GM12878 (cell line): ENCODE data around the gene UNC119B. TPM values are rescaled to one million over a fixed set of nuclear protein-coding genes. Genes with fewer than 3 reads are reported as not detected.

Experiments used
- ATAC-seq: fragments of 200-7000 bp; cut with Tn5 transposase; 3 replicates; pipeline ENCODE4 v1.9.1; 2020; ENCODE audit warnings: mild to moderate bottlenecking, moderate library complexity
- BruUV-seq: library from RNA; stranded (reverse); fragments of 400-500 nt; replicated peaks from 2 replicates; lab custom pipeline; 2021; lab: Mats Ljungman, UMichigan
- CTCF ChIA-PET: fragments of 300-600 bp; sonication (Branson Sonifier 250); formaldehyde crosslinking; extraction: SDS; loops from one replicate; lab custom pipeline; 2021; ENCODE audit warnings: inconsistent platforms; lab: Yijun Ruan, JAX
- POLR2A ChIA-PET: fragments of 350-600 bp; formaldehyde crosslinking; extraction: SDS; loops from one replicate; lab custom pipeline; 2021; ENCODE audit warnings: inconsistent platforms; lab: Charles Lee
- RAD21 ChIA-PET: fragments of 300-600 bp; sonication (Branson Sonifier 250); formaldehyde crosslinking; loops from one replicate; lab custom pipeline; 2023; ENCODE audit warnings: antibody characterized with exemption; ENCODE audit not compliant: unreplicated experiment; lab: Charles Lee
- SMC1A ChIA-PET: fragments of 300-600 bp; sonication (Branson Sonifier 250); formaldehyde crosslinking; loops from one replicate; lab custom pipeline; 2023; ENCODE audit not compliant: unreplicated experiment, uncharacterized antibody; lab: Charles Lee
- DNase-seq: peaks from one replicate; pipeline ENCODE4 v3.0.0-alpha.2; 2011; ENCODE audit warnings: low read depth, low spot score
- FAIRE-seq: peaks from 3 replicates; lab custom pipeline; 2011; peaks lifted over from hg19 to GRCh38; lab: Jason Lieb, UNC
- H2AFZ ChIP-seq: 2 replicates; pipeline ENCODE4 v1.6.0; 2011; ENCODE audit warnings: low read depth, low read length, control low read depth; ENCODE audit not compliant: control insufficient read depth
- H3K27ac ChIP-seq: 2 replicates; pipeline ENCODE4 v1.5.1; 2011; ENCODE audit warnings: control low read depth; ENCODE audit not compliant: control insufficient read depth, insufficient read depth
- H3K27me3 ChIP-seq, 2 experiments: replicated peaks in 1 of 2; 2 replicates each; pipeline versions ENCODE4 v1.6.0 to v1.6.1; 2011; ENCODE audit warnings: low read length in 1 of 2; ENCODE audit not compliant: control insufficient read depth in 2 of 2, insufficient read depth in 2 of 2
- H3K36me3 ChIP-seq, 2 experiments: 2 replicates each; pipeline ENCODE4 v1.5.1; 2011; ENCODE audit warnings: low read length in 1 of 2; ENCODE audit not compliant: control insufficient read depth in 2 of 2, insufficient read depth in 2 of 2
- H3K4me1 ChIP-seq: 2 replicates; pipeline ENCODE4 v1.6.1; 2011; ENCODE audit warnings: mild to moderate bottlenecking, low read length, moderate library complexity, mixed read lengths; ENCODE audit not compliant: control insufficient read depth, insufficient read depth
- H3K4me2 ChIP-seq: 2 replicates; pipeline ENCODE4 v1.6.0; 2011; ENCODE audit warnings: control low read depth; ENCODE audit not compliant: control insufficient read depth, insufficient read depth
- H3K4me3 ChIP-seq: fragments of 200-600 bp; sonication (generic); 2 replicates; pipeline ENCODE4 v1.5.1; 2016
- H3K79me2 ChIP-seq: 2 replicates; pipeline ENCODE4 v1.6.0; 2011; ENCODE audit warnings: low read length; ENCODE audit not compliant: control insufficient read depth, insufficient read depth
- H3K9ac ChIP-seq: 2 replicates; pipeline ENCODE4 v1.8.0; 2011; ENCODE audit warnings: low read length, control low read depth, mixed read lengths; ENCODE audit not compliant: control insufficient read depth, insufficient read depth
- H3K9me3 ChIP-seq: replicated peaks from 3 replicates; pipeline ENCODE4 v1.5.1; 2011; ENCODE audit warnings: mild to moderate bottlenecking, low read length; ENCODE audit not compliant: control insufficient read depth, insufficient read depth
- H4K20me1 ChIP-seq: 2 replicates; pipeline ENCODE4 v1.6.0; 2011; ENCODE audit not compliant: control insufficient read depth, insufficient read depth
- BMI1 ChIP-seq: fragments of 450-650 bp; IDR thresholded peaks from 2 replicates; pipeline ENCODE4 v1.6.1; 2016; ENCODE audit warnings: mild to moderate bottlenecking, moderate library complexity, borderline replicate concordance
- CHD2 ChIP-seq: IDR thresholded peaks from 2 replicates; pipeline ENCODE4 v1.6.1; 2011; ENCODE audit warnings: low read depth, low read length, improper control_type of control experiment, borderline replicate concordance
- EGR1 ChIP-seq, 2 experiments: IDR thresholded peaks; 1 replicate in 1 of 2; 2 replicates in 1 of 2; pipeline ENCODE4 v1.6.1; 2011 to 2012; ENCODE audit warnings: low read depth in 2 of 2, low read length in 2 of 2, borderline replicate concordance in 1 of 2, mild to moderate bottlenecking in 1 of 2, moderate library complexity in 1 of 2
- FOXM1 ChIP-seq: IDR thresholded peaks from 2 replicates; pipeline ENCODE4 v1.6.1; 2012; ENCODE audit warnings: low read depth, mild to moderate bottlenecking, inconsistent platforms, low read length, moderate library complexity
- IKZF1 ChIP-seq: fragments of 450-650 bp; conservative IDR thresholded peaks from 2 replicates; pipeline ENCODE4 v1.6.1; 2017; ENCODE audit warnings: antibody characterized with exemption, mild to moderate bottlenecking
- IKZF2 ChIP-seq, 2 experiments: fragments of 450-650 bp; IDR thresholded peaks; 2 replicates each; pipeline ENCODE4 v1.6.1; 2017; ENCODE audit warnings: mild to moderate bottlenecking in 2 of 2, moderate library complexity in 2 of 2
- MYB ChIP-seq: fragments of 150-350 bp; IDR thresholded peaks from 2 replicates; pipeline ENCODE4 v1.6.1; 2014; ENCODE audit warnings: mild to moderate bottlenecking, low read depth, low read length, borderline replicate concordance
- NBN ChIP-seq: fragments of 450-650 bp; IDR thresholded peaks from 2 replicates; pipeline ENCODE4 v1.6.1; 2016
- NFXL1 ChIP-seq: fragments of 450-650 bp; IDR thresholded peaks from 2 replicates; pipeline ENCODE4 v1.6.1; 2017; ENCODE audit warnings: antibody characterized with exemption, mild to moderate bottlenecking, borderline replicate concordance
- PAX8 ChIP-seq: fragments of 450-650 bp; IDR thresholded peaks from 2 replicates; pipeline ENCODE4 v1.6.1; 2017; ENCODE audit warnings: mild to moderate bottlenecking, moderate library complexity
- PML ChIP-seq: IDR thresholded peaks from 2 replicates; pipeline ENCODE4 v1.6.1; 2012; ENCODE audit warnings: low read length, inconsistent platforms
- YY1 ChIP-seq: IDR thresholded peaks from 2 replicates; pipeline ENCODE4 v1.6.1; 2011; ENCODE audit warnings: low read depth, mild to moderate bottlenecking, low read length
- WGBS: methylation state at CpG from one replicate; pipeline ENCODE4 v1.1.6; 2016; ENCODE audit warnings: low lambda C conversion rate; ENCODE audit not compliant: insufficient replicate concordance, insufficient coverage; ENCODE audit errors: missing lambda C conversion rate; 5-methylcytosine and 5-hydroxymethylcytosine counted together
- in situ Hi-C: fragments of 300-500 bp; cut with MboI; formaldehyde crosslinking; loops from 9 replicates; pipeline ENCODE4 v1.14.3; 2018; ENCODE audit warnings: mixed read lengths
- intact Hi-C: fragments of 100-400 bp; cut with micrococcal nuclease; formaldehyde crosslinking; loops from one replicate; pipeline ENCODE4 v1.14.2; 2022; ENCODE audit not compliant: unreplicated experiment
- polyA plus RNA-seq, 11 experiments: library from polyadenylated mRNA; depleted of rRNA in 4 of 11; unstranded in 6 of 11; stranded (reverse) in 5 of 11; fragments of >200 nt; fragmentation: Nextera tagmentation in 4 of 11; fragmentation: Illumina TruSeq in 1 of 11; extraction: Ambion mirVana in 4 of 11; extraction: Trizol in 1 of 11; gene quantifications; 1 replicate in 1 of 11; 2 replicates in 10 of 11; pipeline versions ENCODE4 v1.2.1 to v1.2.3, GENCODE V29; 2011 to 2016; ENCODE audit warnings: inconsistent platforms in 2 of 11, missing spikeins in 2 of 11, low read depth in 1 of 11
- total RNA-seq, 4 experiments: library from RNA; depleted of rRNA in 3 of 4; stranded (reverse); fragments of >200 nt in 3 of 4; fragmentation: Illumina TruSeq in 1 of 4; extraction: Trizol in 1 of 4; gene quantifications; 2 replicates each; pipeline versions ENCODE4 v1.2.1 to v1.2.3, GENCODE V29; 2013 to 2021
- TF ChIP-seq, protein P1 (sequence below): fragments of 150-350 bp; IDR thresholded peaks from 2 replicates; pipeline ENCODE4 v1.6.1; 2014; ENCODE audit warnings: mild to moderate bottlenecking, low read depth, low read length
- TF ChIP-seq, protein P2 (sequence below): fragments of 450-650 bp; IDR thresholded peaks from 2 replicates; pipeline ENCODE4 v1.6.1; 2017; ENCODE audit warnings: antibody characterized with exemption, mild to moderate bottlenecking, moderate library complexity
- TF ChIP-seq, protein P3 (sequence below): IDR thresholded peaks from 2 replicates; pipeline ENCODE4 v1.6.1; 2012; ENCODE audit warnings: low read length, inconsistent platforms

UNC119B gene
- total and polyA plus RNA-seq, 10 of the 15 experiments (the other 5 are each of a cell fraction or from before 2014, with no cell fraction given), result 4.3 to 31.5 (median 10.5) TPM

DNA sequence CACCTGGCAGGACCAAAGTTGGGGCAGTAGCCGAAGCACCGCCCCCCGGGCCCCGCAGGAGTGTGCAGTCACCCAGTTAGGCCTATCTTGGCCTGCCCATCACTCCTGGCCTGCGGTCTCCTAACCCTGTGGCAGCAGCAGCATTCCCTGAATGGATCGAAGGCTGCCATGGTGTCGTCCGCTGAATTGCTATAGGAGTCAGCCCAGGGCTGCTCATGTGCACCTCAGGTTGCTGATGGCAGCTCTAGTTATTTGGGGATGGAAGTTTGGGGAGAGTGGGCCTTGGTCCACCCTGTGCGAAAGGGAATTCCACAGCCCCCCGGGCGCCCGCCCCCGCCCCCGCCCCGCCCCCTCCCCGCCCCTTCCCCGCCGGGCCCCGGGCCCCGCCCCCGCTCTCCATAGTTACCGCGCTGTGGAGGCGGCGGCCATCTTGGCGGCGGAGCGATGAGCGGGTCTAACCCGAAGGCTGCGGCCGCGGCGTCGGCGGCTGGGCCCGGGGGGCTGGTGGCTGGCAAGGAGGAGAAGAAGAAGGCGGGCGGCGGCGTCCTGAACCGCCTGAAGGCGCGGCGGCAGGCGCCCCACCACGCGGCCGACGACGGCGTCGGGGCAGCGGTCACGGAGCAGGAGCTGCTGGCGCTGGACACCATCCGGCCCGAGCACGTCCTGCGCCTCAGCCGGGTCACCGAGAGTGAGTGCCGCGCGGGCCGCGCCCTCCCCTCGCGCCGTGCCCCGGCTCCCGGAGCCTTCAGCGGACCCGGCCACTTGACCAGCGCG, at the start of gene UNC119B (continued):
- TF ChIP-seq, protein P1, sequence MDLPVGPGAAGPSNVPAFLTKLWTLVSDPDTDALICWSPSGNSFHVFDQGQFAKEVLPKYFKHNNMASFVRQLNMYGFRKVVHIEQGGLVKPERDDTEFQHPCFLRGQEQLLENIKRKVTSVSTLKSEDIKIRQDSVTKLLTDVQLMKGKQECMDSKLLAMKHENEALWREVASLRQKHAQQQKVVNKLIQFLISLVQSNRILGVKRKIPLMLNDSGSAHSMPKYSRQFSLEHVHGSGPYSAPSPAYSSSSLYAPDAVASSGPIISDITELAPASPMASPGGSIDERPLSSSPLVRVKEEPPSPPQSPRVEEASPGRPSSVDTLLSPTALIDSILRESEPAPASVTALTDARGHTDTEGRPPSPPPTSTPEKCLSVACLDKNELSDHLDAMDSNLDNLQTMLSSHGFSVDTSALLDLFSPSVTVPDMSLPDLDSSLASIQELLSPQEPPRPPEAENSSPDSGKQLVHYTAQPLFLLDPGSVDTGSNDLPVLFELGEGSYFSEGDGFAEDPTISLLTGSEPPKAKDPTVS, result no peak
- TF ChIP-seq EGR1 (IDR thresholded peaks at IDR 0.05; ENCODE audit: borderline replicate concordance in 1 of 2, low read depth in 2 of 2, low read length in 2 of 2), result peak in 1 of 2 experiments; percentile 82; a peak in 2 of 3 replicates

DNA sequence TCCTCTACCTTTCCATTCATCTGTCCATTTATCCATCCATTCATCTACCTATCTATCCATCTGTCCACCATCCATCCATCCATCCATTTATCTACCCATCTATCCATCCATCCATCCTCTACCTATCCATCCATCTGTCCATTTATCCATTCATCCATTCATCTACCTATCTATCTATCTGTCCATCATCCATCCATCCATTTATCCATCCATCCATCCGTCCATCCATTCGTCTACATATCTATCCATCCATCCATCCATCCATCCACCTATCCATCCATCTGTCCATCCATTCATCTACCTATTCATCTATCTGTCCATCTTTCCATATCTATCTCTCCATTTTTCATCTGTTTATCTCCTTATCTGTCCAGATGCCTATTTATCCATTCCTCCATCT, 48.8 kb upstream of the UNC119B start:
- Histone ChIP-seq H3K9me3 (no peaks in the 10 kb centered on the region), H3K36me3 (no peaks in the 10 kb centered on the region), H3K79me2 (no peaks in the 10 kb centered on the region), H3K27ac (no peak overlapping the region), H3K4me1 (peaks cover 9% of the 10 kb centered on the region), H4K20me1 (no peaks in the 10 kb centered on the region), H3K27me3 (no peaks in the 10 kb centered on the region), H3K4me3 (no peak overlapping the region), H3K4me2 (no peak overlapping the region), H3K9ac (no peak overlapping the region), H2AFZ (no peak overlapping the region)
- in situ Hi-C loops (no loop called here), intact Hi-C loops (no loop called here)
- ChIA-PET POLR2A (interaction anchor here (3.6 kb wide), 1 partner anchor 12 kb away, joined by 23 read pairs; no protein-coding TSS in a partner anchor), SMC1A (interaction anchor here (0.9 to 9.6 kb wide), 3 partner anchors 8 to 12 kb away, joined by 4 to 146 read pairs (median 11); no protein-coding TSS in a partner anchor), RAD21 (interaction anchor here (2.9 to 3.6 kb wide), 3 partner anchors 13 to 25 kb away, joined by 10 to 23 read pairs (median 17); partner anchors contain the start of gene MLEC), CTCF (interaction anchor here (6.2 to 9.7 kb wide), 2 partner anchors 11 to 14 kb away, joined by 74 to 184 read pairs; no protein-coding TSS in a partner anchor)
- no TSS peak for BruUV-seq
- FAIRE-seq (no peak), ATAC-seq (no peak), DNase-seq (no peak)
- TF ChIP-seq PAX8, result no peak
- no peak for TF ChIP-seq PML
- TF ChIP-seq BMI1, result no peak
- TF ChIP-seq IKZF2 (IDR thresholded peaks at IDR 0.05), result no peak
- TF ChIP-seq, protein P2, sequence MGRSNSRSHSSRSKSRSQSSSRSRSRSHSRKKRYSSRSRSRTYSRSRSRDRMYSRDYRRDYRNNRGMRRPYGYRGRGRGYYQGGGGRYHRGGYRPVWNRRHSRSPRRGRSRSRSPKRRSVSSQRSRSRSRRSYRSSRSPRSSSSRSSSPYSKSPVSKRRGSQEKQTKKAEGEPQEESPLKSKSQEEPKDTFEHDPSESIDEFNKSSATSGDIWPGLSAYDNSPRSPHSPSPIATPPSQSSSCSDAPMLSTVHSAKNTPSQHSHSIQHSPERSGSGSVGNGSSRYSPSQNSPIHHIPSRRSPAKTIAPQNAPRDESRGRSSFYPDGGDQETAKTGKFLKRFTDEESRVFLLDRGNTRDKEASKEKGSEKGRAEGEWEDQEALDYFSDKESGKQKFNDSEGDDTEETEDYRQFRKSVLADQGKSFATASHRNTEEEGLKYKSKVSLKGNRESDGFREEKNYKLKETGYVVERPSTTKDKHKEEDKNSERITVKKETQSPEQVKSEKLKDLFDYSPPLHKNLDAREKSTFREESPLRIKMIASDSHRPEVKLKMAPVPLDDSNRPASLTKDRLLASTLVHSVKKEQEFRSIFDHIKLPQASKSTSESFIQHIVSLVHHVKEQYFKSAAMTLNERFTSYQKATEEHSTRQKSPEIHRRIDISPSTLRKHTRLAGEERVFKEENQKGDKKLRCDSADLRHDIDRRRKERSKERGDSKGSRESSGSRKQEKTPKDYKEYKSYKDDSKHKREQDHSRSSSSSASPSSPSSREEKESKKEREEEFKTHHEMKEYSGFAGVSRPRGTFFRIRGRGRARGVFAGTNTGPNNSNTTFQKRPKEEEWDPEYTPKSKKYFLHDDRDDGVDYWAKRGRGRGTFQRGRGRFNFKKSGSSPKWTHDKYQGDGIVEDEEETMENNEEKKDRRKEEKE, result no peak
- TF ChIP-seq, protein P3, sequence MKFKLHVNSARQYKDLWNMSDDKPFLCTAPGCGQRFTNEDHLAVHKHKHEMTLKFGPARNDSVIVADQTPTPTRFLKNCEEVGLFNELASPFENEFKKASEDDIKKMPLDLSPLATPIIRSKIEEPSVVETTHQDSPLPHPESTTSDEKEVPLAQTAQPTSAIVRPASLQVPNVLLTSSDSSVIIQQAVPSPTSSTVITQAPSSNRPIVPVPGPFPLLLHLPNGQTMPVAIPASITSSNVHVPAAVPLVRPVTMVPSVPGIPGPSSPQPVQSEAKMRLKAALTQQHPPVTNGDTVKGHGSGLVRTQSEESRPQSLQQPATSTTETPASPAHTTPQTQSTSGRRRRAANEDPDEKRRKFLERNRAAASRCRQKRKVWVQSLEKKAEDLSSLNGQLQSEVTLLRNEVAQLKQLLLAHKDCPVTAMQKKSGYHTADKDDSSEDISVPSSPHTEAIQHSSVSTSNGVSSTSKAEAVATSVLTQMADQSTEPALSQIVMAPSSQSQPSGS, result no peak
- no peak for TF ChIP-seq IKZF1
- no peak for TF ChIP-seq YY1
- TF ChIP-seq NBN, result no peak
- TF ChIP-seq FOXM1, result no peak
- no peak for TF ChIP-seq CHD2
- no peak for TF ChIP-seq MYB
- no peak for TF ChIP-seq NFXL1
- WGBS, result 17% methylated on average over 2 of the region's 2 CpGs
